Measurements from ENCODE around the gene TMEM86B.
"Not testable (repeated sequence)": the region's sequence is repeated elsewhere in the genome, so short reads cannot be mapped to it uniquely, and the experiment has no call there.

Gene TMEM86B

DNA sequence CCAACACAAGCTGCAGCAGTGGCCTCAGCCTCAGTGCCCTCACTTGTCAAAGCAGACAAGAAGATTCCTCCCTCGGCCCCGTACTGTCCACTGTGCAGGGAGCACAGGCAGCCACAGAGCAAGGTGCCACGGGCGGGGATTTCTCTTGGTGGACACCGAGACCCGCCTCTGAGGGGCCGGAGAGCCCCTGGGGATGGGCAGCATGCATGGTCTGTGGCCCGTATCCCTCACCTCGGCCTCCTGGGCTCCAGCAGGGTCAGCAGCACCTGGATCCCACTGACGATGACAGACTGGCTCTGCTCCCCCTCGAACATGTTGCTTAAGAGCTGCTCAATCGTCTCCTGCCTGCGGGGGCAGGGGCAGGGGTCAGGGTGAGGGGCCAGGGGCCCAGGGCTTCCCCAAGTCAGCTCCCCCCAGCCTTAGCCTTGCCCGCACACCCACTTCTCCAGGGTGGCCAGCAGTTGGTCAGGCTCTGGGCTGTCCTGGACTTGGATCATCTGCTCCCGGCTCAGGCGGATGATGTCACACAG, 13.4 kb upstream of the TMEM86B start:
- DNase-seq (ENCODE audit: low spot score): no peak

DNA sequence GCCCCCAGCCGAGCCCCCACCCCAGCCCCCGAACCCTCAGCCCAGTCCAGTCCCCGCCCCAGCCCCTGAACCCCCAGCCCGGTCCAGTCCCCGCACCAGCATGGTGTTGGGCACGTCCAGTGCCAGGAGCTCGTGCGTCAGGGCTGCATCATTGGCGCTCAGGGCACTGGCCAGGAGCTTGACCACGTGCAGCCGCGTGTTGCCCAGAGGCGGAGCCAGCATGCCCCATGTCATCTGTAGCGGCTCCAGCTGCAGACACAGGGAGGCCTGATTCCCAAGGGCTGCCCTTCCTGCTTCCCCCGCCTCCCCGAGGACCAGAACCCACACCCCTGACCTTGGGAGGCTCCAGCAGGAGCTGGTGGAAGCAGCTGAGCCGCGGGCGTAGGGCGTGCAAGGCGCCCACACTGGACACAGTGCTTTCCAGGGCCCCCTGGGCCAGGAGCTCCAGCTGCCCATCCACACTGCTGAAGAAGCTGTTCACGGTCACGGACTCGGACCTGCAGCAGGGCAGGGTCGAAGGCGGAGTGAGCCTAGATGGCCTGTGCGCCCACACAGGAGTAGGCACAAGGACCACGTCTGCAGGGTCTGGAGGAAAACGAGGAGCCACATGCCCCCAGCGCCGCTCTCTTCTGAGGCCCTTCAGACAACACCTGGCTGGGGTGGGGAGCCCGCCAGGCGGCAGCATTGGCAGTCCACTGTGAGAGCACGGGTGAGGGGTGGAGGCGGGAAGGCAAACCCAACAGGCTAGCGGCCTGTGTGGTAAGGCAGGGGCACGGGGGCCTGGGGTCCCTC, 12.8 kb upstream of the TMEM86B start:
- DNase-seq (ENCODE audit: low spot score): no peak

DNA sequence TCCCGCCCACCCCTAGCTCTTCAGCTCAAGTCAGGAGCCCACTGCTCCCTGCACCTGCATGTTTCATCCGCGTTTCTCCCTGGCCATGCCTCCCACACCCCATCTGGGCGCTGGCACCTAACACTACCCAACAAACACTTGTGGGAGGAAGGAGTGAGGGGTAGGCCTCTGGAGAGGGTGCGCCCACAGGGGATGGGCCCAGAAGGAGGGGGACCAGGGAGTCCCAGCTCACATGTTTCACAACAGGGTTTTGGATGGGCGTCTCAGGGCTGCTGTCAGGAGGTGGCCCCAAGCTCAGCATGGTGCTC, 12.1 kb upstream of the TMEM86B start:
- no peak for DNase-seq (ENCODE audit: low spot score)

DNA sequence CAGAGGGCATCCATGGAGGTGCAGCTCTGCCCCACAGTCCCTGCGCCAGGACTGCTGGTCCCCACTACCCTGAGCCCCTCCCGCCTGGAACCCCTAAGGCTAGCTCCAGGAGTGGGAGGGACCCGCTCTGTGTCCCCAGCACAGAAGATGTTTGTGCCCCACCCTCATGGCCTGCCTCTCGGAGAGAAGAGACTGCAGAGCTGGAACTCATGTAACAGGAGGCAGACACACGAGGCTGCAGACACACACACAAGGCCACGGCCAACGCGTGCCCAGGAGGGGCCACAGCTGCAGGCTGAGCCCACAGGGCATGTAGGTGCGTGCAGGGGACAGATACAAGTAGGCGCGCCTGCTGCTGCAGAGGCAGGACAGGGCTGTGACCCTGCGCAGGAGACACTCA, 10.4 kb upstream of the TMEM86B start:
- no peak for DNase-seq (ENCODE audit: low spot score)

DNA sequence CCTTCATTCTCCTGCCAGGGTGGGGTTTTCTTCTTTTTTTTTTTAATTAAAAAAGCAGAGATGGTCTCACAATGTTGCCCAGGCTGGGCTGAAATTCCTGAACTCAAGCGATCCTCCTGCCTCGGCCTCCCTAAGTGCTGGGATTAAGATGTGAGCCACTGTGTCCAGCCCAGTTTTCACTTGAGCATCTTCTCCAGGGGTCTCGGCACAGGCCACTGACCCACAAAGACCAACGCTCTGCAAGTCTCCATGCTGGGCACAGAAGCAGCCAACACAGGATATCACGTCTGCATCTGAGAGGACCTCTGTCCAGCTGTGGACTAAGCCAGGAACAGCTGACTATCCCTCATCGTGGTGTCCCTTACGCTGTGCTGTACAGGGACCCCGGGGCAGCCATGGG, 9.5 kb upstream of the TMEM86B start:
- DNase-seq (ENCODE audit: low spot score): no peak

DNA sequence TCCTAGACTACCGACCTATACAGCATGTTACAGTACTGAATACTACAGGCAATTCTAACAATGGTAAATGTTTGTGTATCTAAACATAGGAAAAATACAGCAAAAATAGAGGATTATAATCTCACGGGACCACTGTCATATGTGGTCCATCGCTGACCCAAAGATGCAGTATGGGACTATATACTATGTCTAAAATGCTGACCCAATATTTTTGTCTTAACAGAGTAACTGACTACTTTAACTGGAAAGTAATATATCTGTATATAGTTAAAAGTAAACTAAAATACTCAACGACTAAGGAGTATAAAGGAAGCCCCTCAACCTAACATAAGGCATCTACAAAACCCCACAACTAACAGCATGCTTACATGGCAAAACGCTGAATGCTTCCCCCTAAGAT, 4.4 kb upstream of the TMEM86B start:
- no peak for DNase-seq (ENCODE audit: low spot score)

DNA sequence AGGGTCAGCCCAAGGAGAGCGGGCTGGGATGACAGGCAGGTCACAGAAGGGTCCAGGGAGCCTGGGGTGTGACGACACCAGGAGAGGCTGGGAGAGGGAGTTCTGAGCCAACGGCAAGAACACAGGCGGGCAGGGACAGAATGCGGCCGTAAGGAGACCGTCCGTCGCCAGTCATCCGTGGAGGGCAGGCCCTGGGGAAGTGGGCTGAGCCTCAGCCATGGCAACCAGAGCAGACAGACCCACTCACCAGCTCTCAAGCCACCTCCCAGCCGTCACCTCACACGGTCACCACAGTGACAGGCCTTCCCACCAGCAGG, 3.7 kb upstream of the TMEM86B start:
- DNase-seq (ENCODE audit: low spot score): no peak

DNA sequence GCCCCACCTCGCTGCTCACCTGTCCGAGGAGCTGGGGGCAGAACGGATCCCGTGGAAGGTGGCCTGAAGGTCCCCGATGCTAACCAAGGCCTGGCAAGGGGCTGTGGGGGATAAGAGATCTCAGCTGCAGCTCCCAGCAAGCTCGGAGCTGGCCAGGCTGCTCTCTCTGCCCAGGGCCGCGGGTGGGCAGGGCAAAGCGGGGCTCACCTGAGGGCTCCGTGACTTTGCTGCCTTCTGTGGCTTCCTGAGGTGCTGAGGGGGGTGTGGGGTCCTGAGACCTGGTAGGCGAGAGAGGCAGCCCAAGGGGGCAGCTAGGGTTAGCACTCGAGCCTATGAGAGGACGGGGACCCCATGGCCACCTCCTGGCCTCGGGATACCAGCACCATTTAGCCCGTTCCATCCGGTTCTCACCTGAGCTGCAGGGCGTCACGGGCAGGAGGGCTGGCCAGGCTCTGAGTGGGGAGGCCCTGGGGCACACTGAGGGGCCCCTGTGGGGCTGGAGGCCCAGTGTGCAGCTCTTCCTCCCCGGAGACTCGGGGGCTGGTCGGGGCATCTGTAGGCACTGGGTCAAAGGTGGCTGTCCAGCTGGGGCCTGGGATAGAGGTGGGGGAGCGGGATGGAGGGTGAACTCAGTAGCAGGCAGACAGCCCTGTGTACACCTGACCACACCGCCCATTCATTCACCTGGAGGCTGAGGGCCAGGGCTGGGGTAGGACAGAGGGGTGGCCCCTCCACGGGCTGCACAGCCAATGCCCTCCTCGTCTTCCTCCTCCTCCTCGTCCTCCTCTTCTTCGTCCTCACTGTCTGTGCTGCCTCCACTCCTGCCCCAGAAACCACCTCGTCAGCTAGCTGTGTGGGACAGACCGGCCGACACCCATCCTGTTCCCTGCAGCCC, 3.1 kb upstream of the TMEM86B start:
- no peak for DNase-seq (ENCODE audit: low spot score)

DNA sequence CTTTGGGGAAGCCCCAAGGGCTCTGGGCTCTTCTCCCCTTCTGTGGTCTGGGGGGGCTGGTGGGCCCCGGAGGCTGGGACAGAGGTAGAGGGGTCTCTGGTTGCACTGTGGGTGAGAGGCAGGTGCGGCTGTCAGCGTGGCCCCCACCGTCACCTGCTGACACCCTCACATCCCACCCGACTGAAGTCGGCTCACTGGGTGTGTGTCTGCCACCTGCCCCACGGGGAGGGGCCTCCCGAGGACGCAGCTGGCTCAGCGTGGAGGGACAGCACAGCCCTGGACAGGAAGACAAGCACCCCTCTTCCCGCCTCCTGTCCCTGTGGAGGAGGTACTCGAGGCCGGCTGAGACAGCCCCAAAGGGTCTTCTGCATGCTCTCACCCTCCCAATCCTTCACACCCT, 2.2 kb upstream of the TMEM86B start:
- no peak for DNase-seq (ENCODE audit: low spot score)

DNA sequence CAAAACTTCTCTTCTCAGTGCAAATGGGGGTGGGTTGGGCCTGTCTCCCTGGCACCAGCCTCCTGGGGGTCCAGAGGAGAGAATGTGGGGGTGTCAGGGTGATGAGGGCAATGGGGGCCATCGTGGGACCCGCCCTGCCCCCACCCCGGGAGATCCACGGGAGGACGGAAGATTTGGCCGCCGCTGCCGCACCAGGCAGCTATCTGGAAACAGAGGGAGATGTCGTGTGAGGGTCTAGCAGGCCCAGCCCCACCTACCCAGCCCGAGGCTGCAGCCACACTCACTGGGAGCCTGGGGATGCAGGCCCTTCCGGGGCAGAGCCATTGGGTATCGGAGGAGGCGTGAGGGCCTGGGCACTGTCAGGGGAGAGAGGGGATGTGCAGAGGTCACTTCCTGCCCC, 1.8 kb upstream of the TMEM86B start:
- DNase-seq (ENCODE audit: low spot score): no peak

DNA sequence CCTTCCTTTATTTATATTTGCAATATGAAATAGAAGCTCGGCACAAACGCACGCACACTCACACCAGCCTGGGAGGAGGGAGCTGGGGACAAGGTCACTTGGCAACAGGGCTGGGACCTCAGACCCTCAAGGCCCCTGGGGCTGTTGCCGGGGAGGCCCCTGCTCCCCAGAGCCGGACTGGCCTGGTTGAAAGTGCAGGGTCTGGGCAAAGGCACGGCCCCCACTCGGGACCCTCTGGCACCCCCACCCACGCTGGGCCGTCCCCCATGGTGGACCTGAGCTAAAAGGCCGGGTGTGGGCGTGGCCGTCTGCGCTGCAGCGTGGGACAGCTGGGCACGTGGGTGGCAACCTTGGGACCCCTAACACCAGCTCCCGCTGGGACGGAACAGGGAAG, 1.2 kb upstream of the TMEM86B start:
- DNase-seq (ENCODE audit: low spot score): no peak

DNA sequence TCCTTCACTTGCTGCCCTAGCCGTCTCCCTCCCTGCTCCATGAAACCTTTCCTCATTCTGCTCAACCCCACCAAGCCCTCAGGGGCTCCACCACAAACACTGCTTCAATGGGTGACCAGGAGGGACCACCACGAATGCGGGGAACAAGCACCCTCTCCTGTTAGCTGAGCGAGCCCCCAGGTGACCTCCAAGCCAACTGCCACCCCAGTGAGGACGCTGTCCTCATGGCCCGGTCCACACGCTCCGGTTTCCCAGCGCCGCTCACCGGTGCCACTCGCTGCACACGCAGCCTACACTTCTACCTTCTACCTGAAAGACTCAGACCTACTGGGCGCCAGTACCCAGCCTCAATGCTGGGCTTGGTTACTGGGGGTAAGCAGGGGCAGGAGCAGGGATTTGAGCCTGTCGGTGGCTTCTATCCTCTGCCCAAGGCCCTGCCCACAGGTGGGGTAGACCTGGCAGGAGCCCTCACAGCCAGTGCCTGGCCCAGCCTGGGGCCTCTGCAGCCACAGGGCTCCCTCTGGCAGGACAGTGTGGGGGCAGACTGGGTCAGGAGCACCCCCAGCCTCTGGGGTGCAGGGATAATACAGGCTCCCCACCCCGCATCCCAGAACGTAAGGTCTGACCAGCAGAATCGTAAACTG, 704 bp upstream of the TMEM86B start:
- no peak for DNase-seq (ENCODE audit: low spot score)

DNA sequence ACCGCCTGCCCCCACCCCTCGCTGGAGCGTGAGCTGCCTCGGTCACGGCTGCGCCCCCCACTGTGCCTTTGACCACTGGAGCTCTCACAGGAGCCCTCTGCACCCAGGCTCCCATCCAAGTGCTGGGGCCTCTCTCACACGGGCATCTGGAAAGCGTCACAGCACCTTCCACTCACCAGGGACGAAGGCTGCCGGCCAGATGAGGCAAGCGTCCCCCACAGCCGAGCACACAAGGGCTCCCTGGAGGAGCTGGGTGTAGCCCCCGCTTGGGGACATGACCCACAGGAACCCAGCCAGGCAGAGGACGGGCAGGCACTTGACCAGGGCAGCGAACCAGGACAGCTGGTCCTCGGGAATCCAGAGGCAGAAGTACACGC, 560 bp downstream of the TMEM86B start:
- DNase-seq (ENCODE audit: low spot score): no peak

DNA sequence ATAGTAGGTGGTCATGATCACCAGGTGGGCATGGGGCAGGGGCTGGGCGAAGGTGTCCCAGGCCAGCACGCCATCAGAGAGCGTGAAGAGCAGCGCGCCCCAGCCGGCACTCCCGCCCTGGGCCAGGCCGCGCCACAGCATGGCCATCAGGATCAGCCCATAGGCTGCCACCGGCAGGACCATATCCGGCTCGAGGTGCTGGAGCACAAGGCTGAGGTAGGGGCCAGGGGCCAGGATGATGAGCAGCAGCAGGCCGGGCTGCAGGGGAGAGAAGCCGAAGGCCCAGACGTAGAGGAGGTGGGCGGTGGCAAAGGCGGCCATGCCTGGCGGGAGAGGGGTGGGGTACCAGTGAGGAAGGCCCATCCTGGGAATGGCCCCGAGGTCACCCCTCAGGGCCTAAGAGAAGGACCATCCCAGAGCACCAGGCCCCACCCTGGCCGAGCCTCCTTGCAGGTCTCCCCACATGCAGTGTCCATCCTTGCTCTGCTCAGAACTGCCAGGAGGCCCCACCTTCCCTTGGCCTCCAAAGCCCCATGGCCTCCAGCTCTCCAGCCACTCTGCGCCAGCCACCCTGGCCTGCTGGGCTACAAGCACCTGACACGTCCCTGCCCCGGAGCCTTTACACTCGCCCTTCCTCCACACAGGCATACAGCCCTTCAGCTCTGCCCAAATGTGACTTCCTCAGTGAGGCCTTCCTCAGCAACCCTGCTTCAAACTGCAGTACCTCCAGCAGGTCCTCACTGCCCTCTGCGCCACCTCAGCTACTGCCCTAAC, 1.1 kb downstream of the TMEM86B start:
- no peak for DNase-seq (ENCODE audit: low spot score)

DNA sequence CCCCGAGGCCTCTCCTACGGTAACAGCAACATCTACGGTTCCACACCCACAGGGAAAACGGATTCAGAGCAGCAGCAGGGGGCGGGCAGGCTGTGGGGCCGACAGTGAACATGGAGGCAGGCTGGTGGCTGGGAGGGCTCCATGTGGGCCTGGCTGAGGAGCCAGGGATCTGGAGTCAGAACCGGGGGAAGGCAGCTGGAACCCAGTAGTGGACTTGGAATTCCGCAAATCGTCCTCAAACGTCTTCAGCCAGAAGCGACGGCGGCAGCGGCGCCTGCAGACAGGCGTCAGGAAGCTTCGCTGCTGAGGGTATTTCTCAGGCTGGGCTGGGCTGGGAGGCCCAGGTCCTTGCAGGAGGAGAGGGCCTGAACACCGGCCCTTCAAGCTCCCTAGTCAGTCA, 1.8 kb downstream of the TMEM86B start:
- DNase-seq (ENCODE audit: low spot score): no peak

DNA sequence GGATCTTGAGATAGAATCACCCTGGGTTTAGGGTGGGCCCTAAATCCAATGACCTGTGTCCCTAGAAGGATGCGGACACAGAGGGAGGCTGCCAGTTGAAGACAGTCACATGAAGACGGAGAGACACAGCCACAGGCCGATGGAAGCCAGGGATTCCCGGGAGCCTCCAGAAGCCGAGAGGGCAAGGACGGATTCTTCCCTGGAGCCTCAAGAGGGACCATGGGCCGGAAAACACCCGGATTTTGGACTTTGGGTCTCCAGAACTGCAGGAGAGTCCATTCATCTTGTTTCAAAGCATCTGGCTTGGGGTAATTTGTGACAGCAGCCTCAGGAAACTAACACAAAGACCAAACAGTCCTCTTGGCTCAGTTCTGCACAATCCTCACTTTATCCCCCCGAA, 2.3 kb downstream of the TMEM86B start:
- no peak for DNase-seq (ENCODE audit: low spot score)

DNA sequence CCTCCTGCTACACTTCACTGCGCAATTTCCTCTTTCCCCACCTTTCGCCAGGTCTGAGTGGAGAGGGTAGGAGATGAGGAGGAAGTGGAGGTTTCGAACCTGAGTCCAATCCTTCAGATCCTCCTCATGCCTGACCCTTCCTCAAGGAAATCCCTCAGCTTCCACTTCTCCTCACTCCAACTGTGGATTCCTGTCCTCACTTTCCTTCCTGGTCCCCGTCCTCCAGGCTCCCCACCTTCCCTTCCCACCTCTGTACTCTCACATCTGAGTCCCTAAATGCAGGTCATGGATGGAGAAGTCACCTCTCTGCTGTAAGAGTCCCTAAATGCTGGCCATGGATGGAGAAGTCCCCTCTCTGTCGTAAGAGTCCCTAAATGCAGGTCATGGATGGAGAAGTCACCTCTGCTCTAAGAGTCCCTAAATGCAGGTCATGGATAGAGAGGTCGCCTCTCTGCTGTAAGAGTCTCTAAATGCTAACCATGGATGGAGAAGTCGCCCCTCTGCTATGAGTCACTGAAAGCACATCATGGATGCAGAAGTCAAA, 3.1 kb downstream of the TMEM86B start:
- no peak for DNase-seq (ENCODE audit: low spot score)

DNA sequence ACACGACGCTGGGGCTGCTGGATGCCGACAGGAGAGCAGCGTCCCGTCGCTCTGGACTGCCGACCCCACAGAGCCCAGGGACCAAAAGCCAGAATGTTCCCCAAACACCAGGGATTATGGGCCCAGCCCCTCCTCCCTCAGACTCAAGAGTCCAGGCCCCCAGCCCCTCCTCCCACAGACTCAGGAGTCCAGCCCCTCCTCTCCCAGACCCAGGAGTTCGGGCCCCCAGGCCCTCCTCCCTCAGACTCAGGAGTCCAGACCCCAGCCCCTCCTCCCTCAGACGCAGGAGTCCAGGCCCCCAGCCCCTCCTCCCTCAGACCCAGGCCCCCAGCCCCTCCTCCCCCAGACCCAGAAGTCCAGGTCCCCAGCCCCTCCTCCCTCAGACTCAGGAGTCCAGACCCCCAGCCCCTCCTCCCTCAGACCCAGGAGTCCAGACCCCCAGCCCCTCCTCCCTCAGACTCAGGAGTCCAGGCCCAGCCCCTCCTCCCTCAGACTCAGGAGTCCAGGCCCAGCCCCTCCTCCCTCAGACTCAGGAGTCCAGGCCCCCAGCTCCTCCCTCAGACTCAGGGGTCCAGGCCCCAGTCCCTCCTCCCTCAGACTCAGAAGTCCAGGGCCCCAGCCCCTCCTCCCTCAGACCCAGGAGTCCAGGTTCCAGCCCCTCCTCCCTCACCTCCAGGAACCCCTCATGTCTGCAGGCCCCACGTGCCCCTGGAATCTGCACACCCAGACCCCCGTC, 3.7 kb downstream of the TMEM86B start:
- DNase-seq (ENCODE audit: low spot score): not testable (repeated sequence)

DNA sequence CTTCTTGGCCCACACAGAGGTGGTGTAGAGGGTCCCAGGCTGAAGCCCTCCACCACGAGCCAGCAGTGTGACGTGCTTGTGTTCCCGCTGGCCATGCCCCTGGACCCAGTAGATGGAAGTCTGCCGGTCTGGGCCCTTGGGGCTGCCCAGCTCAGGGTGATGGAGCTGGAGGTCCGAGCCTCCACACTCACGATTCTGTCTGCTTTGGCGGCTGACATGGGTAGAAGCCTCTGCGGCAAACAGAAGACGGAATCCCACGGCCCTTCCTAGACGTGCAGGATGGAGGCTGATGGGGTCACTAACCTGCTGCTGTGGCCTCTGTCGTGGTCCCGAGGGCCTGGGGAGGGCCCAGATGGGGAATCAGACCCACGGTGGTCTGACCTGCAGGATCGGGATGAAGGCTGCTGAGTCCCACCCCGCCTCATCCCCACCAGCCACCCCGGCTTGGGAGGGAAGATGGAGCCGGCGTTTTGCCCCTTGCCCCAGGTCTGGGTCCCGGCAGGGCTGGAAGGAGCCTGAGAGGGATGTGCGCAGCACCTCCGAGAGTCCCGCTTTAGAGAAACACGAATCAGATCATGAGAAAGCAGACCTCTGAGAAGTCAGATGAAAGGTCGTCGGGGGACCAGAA, 4.4 kb downstream of the TMEM86B start:
- no peak for DNase-seq (ENCODE audit: low spot score)

DNA sequence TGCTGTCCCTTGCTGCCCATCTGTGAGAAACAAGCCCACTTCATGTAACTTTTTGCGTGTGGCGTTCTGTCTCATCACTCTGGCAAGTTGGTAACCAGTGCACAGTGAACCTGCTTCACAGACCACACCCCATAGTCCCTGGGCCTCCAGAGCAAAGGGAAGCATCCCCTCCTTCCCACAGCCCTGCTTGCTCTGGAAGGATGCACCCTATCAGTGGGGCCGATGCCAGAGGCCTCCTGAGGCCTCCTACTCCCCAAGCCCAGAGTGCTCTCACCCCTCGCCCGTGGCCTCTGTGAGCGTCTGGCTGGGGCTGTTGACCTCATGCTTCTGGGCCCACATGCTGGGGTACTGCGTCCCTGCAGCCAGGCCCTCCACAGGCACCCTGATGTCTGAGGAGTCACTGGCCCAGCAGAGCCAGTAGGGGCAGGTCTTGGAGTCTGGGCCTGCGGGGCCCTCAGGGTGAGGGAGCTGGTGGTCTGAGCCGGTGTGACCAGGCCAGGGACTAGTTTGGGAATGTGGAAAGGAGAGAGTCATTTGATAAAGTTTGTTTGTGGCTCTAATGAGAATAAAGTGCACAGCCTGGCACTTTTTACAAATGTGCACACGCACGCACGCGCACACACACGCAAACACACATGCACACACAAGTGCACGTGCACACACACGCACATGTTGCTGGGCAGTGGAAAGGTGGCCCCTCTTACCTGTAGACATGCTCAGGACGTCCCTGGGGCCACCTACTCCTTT, 5.1 kb downstream of the TMEM86B start:
- no peak for DNase-seq (ENCODE audit: low spot score)
